GM18858 (cell line): ENCODE results near the gene SPINK5.

Experiments used
- ATAC-seq: cut with Tn5 transposase; IDR thresholded peaks from one replicate; pipeline ENCODE4 v1.9.1; 2021; ENCODE audit not compliant: unreplicated experiment

SPINK5 gene

DNA sequence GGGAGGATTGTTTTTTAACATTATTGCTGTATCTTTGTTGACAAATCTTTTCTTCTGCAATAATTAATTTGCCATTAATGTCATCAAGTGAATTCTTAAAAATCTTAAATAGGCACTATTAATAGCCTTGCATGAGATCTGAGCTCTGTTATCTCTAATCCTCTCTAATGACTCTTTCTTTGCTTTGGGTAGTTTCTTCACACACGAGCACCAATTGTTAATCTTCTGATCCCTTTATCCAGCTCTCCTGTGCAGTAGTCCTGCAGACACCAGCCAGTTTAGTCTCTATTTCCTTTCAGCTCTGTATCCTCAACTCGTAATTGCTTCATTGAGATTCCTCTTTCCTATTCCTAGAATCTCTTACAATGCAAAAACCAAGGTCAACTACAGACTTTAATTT lies 112.7 kb downstream of the SPINK5 start:
- no peak for ATAC-seq

DNA sequence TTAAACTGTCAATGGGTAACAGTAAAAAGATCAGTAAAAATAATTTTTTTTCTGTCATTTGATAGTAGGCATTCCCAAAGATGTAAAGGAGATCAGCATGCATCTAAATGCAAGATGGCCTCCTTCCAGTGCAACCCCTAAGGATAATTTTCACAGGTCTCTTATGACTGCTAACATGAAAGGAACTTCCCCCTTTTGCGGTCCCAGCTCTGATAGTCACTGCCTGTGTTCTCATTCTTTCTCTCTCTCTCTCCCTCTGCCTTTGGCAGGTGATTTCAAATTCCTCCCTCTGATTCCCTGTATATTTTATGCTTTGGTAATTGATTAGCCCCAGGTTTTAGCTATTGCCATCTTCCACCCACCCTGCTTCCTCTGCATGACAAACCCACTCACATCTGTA lies 113.4 kb downstream of the SPINK5 start:
- no peak for ATAC-seq

DNA sequence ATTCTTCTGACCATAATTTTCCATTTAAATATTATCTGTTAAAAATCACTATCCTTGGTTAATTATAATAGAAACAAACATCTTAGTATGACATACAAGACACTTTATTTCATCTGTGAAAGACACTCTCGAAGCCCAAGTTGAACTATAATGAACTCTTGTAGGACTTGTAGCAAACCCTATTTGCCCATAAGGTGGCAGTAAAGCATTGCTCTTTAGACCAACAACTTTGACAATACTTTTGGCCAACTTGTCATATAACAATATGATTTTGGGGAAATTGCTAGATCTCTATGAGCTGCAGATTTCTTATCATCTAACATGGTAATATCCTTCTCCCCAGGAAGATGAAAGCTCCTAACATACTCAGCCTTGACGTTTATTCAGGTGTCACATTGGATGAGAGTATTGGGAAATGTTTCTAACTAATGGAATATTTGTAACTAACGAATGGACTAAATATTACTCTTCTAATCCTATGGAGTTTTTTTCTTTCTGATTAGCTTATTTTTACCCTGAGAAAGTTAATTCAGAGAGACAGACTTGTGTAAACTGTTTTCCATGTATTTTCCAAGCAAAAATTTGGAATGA lies 115.5 kb downstream of the SPINK5 start:
- no peak for ATAC-seq

DNA sequence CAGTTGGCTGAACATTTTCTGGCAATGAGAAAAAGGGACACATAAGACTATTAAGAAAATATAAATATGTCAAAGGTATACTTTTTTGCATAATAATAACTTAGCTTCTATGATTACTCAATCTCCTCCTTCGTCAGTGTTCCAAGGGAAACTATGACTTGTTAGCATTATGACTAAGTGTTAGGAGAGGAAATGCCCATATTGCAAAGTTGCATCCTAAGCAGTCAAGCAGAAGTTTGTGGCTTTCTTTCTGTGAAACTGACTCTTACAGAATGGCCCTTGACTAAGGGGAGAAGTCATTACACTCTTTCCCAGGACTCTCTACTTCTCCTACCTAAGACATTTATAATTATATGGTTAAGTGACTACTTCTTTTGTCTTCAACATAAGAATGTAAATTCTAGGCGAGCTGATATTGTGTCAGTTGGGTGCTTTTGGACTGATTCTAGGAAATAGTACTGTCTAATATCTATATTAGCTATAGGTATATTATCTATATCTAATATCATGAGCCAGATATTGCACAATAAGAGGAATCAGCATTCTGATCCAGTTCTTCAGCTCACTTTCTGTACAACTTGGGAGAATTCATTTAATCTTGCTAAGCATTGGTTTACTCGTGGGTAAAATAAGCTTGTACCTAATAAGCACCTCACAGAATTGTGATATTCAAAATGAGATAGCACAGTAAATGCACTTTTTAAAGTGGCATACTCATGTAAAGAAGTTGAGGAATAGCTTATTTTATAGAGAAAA lies 122.6 kb downstream of the SPINK5 start:
- peak; percentile 84 for ATAC-seq
